SK-N-SH (cell line): ENCODE measurements around the gene CD302. TPM values are rescaled to one million over a fixed set of nuclear protein-coding genes. Genes with fewer than 3 reads are reported as not detected.

ENCODE experiments used
- CTCF ChIA-PET: fragments of 300-600, 350-600 bp; formaldehyde crosslinking; extraction: SDS; loops from one replicate; lab custom pipeline; 2021; lab: Yijun Ruan, JAX
- POLR2A ChIA-PET: fragments of 350-600 bp; sonication (Branson Sonifier 250); formaldehyde crosslinking; extraction: SDS; loops from one replicate; lab custom pipeline; 2020; ENCODE audit warnings: antibody characterized with exemption, inconsistent platforms; lab: Yijun Ruan, JAX
- DNase-seq: peaks from one replicate; pipeline ENCODE4 v3.0.0; 2012
- H2AFZ ChIP-seq: fragments of 200-600 bp; sonication (generic); 2 replicates; pipeline ENCODE4 v1.8.1; 2016; ENCODE audit warnings: antibody characterized with exemption, mild to moderate bottlenecking, low read depth
- H3F3A ChIP-seq: fragments of 200-600 bp; sonication (generic); replicated peaks from 2 replicates; pipeline ENCODE3; 2016; ENCODE audit warnings: antibody characterized with exemption, mild to moderate bottlenecking; ENCODE audit not compliant: insufficient read depth
- H3K27ac ChIP-seq, 2 experiments: fragments of 200-500 bp in 1 of 2; fragments of 200-600 bp in 1 of 2; sonication (Bioruptor generic) in 1 of 2; sonication (generic), shearing (Covaris generic) in 1 of 2; 2 replicates each; pipeline versions ENCODE4 v1.5.1 to v1.6.1; 2014 to 2016; ENCODE audit warnings: low read depth in 2 of 2, inconsistent platforms in 1 of 2, low read length in 1 of 2, mild to moderate bottlenecking in 1 of 2, mixed read lengths in 1 of 2
- H3K27me3 ChIP-seq: fragments of 200-600 bp; sonication (generic), shearing (Covaris generic); 2 replicates; pipeline ENCODE4 v1.6.1; 2016; ENCODE audit warnings: mixed run types; ENCODE audit not compliant: insufficient read depth
- H3K36me3 ChIP-seq, 2 experiments: fragments of 200-500 bp in 1 of 2; fragments of 200-600 bp in 1 of 2; sonication (Bioruptor generic) in 1 of 2; sonication (generic) in 1 of 2; replicated peaks in 1 of 2; 2 replicates each; pipeline versions ENCODE3 to v1.5.1; 2014 to 2016; ENCODE audit warnings: low read length in 1 of 2, mild to moderate bottlenecking in 1 of 2; ENCODE audit not compliant: insufficient read depth in 2 of 2, control insufficient read depth in 1 of 2
- H3K4me1 ChIP-seq, 2 experiments: fragments of 200-500 bp in 1 of 2; fragments of 200-600 bp in 1 of 2; sonication (Bioruptor generic) in 1 of 2; sonication (generic), shearing (Covaris generic) in 1 of 2; 2 replicates each; pipeline versions ENCODE4 v1.5.1 to v1.6.1; 2014 to 2016; ENCODE audit warnings: low read depth in 1 of 2, low read length in 1 of 2, mixed run types in 1 of 2; ENCODE audit not compliant: insufficient read depth in 2 of 2, control insufficient read depth in 1 of 2
- H3K4me2 ChIP-seq: fragments of 200-600 bp; sonication (generic), shearing (Covaris generic); 2 replicates; pipeline ENCODE4 v1.6.1; 2017; ENCODE audit warnings: mixed run types
- H3K4me3 ChIP-seq, 2 experiments: fragments of 200-500 bp in 1 of 2; fragments of 200-600 bp in 1 of 2; sonication (Bioruptor generic) in 1 of 2; sonication (generic), shearing (Covaris generic) in 1 of 2; 2 replicates each; pipeline versions ENCODE4 v1.5.1 to v1.8.1; 2014 to 2016; ENCODE audit warnings: low read depth in 2 of 2, inconsistent platforms in 1 of 2, low read length in 1 of 2, mild to moderate bottlenecking in 1 of 2, mixed read lengths in 1 of 2, moderate library complexity in 1 of 2
- H3K79me2 ChIP-seq: fragments of 200-600 bp; sonication (generic); 2 replicates; pipeline ENCODE4 v1.8.1; 2017; ENCODE audit warnings: mild to moderate bottlenecking; ENCODE audit not compliant: insufficient read depth
- H3K9ac ChIP-seq: fragments of 200-600 bp; sonication (generic); 2 replicates; pipeline ENCODE4 v1.6.1; 2017; ENCODE audit warnings: mixed run types
- H3K9me2 ChIP-seq: fragments of 200-600 bp; sonication (generic); 2 replicates; pipeline ENCODE4 v1.6.1; 2017; ENCODE audit warnings: mixed run types
- H3K9me3 ChIP-seq: fragments of 200-600 bp; sonication (generic); 2 replicates; pipeline ENCODE4 v1.6.1; 2017; ENCODE audit warnings: mixed run types, mild to moderate bottlenecking, moderate library complexity
- H4K20me1 ChIP-seq: fragments of 200-600 bp; sonication (generic); 2 replicates; pipeline ENCODE4 v1.6.1; 2017; ENCODE audit warnings: mild to moderate bottlenecking, mixed run types; ENCODE audit not compliant: insufficient read depth
- CHD2 ChIP-seq: fragments of 150-350 bp; IDR thresholded peaks from 2 replicates; pipeline ENCODE4 v1.6.1; 2018; ENCODE audit warnings: low read length; ENCODE audit not compliant: partially characterized antibody
- ELF1 ChIP-seq: IDR thresholded peaks from 2 replicates; pipeline ENCODE4 v1.4.0; 2012
- EZH2phosphoT487 ChIP-seq: fragments of 200-600 bp; sonication (generic); IDR thresholded peaks from 2 replicates; pipeline ENCODE4 v1.6.1; 2017; ENCODE audit warnings: low read depth, mixed run types, mild to moderate bottlenecking, antibody characterized with exemption, moderate library complexity, borderline replicate concordance
- FOSL2 ChIP-seq: IDR thresholded peaks from 2 replicates; pipeline ENCODE4 v1.4.0; 2012; ENCODE audit warnings: low read depth, mild to moderate bottlenecking, moderate library complexity, borderline replicate concordance
- FOXJ3 ChIP-seq: sonication (generic); formaldehyde crosslinking; IDR thresholded peaks from 2 replicates; pipeline ENCODE4 v1.5.1; 2020; ENCODE audit warnings: mild to moderate bottlenecking, missing genetic modification reagents
- GABPA ChIP-seq: IDR thresholded peaks from 2 replicates; pipeline ENCODE4 v1.4.0; 2012; ENCODE audit warnings: low read depth, mild to moderate bottlenecking
- JUND ChIP-seq: IDR thresholded peaks from 2 replicates; pipeline ENCODE4 v1.4.0; 2012
- MEF2A ChIP-seq: IDR thresholded peaks from 2 replicates; pipeline ENCODE4 v1.4.0; 2012; ENCODE audit warnings: low read depth, borderline replicate concordance
- NFIC ChIP-seq: IDR thresholded peaks from 2 replicates; pipeline ENCODE4 v1.4.0; 2012; ENCODE audit warnings: borderline replicate concordance
- NRF1 ChIP-seq: IDR thresholded peaks from 2 replicates; pipeline ENCODE4 v1.6.1; 2012; ENCODE audit warnings: low read depth, mild to moderate bottlenecking, low read length
- POLR2AphosphoS5 ChIP-seq: IDR thresholded peaks from 2 replicates; pipeline ENCODE4 v1.6.1; 2012; ENCODE audit warnings: low read depth, low read length
- RAD21 ChIP-seq: IDR thresholded peaks from 2 replicates; pipeline ENCODE4 v1.6.1; 2012; ENCODE audit warnings: mild to moderate bottlenecking, low read length
- RCOR1 ChIP-seq: fragments of 150-350 bp; IDR thresholded peaks from 2 replicates; pipeline ENCODE4 v1.6.1; 2017; ENCODE audit warnings: antibody characterized with exemption, low read length
- RFX5 ChIP-seq: IDR thresholded peaks from 2 replicates; pipeline ENCODE4 v1.6.1; 2012; ENCODE audit warnings: mild to moderate bottlenecking, improper control_type of control experiment, low read length
- SIN3A ChIP-seq: IDR thresholded peaks from 2 replicates; pipeline ENCODE4 v1.6.1; 2012; ENCODE audit warnings: low read depth, mild to moderate bottlenecking, low read length, moderate library complexity, borderline replicate concordance
- SMC3 ChIP-seq: IDR thresholded peaks from 2 replicates; pipeline ENCODE4 v1.6.1; 2012; ENCODE audit warnings: low read depth, low read length, improper control_type of control experiment
- TAF1 ChIP-seq: IDR thresholded peaks from 2 replicates; pipeline ENCODE4 v1.6.1; 2012; ENCODE audit warnings: low read depth, mild to moderate bottlenecking, low read length, moderate library complexity, borderline replicate concordance
- TCF12 ChIP-seq: IDR thresholded peaks from 2 replicates; pipeline ENCODE4 v1.4.0; 2012
- TEAD4 ChIP-seq: IDR thresholded peaks from 2 replicates; pipeline ENCODE4 v1.4.0; 2012; ENCODE audit warnings: mild to moderate bottlenecking, borderline replicate concordance; ENCODE audit not compliant: insufficient read depth
- YY1 ChIP-seq: IDR thresholded peaks from 2 replicates; pipeline ENCODE4 v1.4.0; 2012; ENCODE audit warnings: low read depth, mild to moderate bottlenecking
- WGBS: methylation state at CpG from one replicate; pipeline ENCODE4 v1.1.6; 2017; ENCODE audit warnings: low lambda C conversion rate; 5-methylcytosine and 5-hydroxymethylcytosine counted together
- polyA plus RNA-seq, 3 experiments: library from polyadenylated mRNA; depleted of rRNA; stranded (reverse); fragments of >200 nt; gene quantifications; 2 replicates each; pipeline ENCODE4 v1.2.3, GENCODE V29; 2012
- TF ChIP-seq, protein P1 (sequence below): IDR thresholded peaks from 2 replicates; pipeline ENCODE4 v1.6.1; 2012; ENCODE audit warnings: mild to moderate bottlenecking, low read depth, low read length, moderate library complexity
- TF ChIP-seq, protein P2 (sequence below): fragments of 150-350 bp; IDR thresholded peaks from 2 replicates; pipeline ENCODE4 v1.6.1; 2017; ENCODE audit warnings: antibody characterized with exemption, low read length, low read depth, borderline replicate concordance
- TF ChIP-seq, protein P3 (sequence below): IDR thresholded peaks from 2 replicates; pipeline ENCODE4 v1.4.0; 2012; ENCODE audit warnings: low read depth, borderline replicate concordance

The CD302 gene
- polyA plus RNA-seq, 1 of the 3 experiments (the other 2 are of a cell fraction): 4.4 TPM

DNA sequence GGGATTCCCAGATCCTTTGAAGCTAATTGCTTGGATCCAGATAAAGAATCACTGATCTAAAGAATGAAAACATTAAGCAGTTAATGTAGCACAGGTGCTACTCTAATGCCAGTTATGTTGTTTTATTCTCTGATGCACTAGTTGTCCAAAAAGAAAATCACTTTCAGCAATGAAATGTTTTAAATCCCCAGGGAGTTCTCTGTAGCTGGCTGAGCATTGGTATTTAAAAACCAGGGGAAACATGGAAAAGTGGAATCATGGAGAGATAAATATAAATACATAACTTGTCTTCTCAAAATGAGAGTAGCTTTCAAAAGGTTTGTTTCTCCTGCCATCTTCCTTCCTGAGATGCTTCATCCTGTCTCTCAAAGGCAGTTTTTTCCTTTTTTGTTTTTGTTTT is 37.7 kb downstream of the CD302 start:
- H3K9me2 ChIP-seq: no peaks in the 10 kb centered on the region
- POLR2A ChIA-PET: no interaction called here
- no peaks in the 10 kb centered on the region for H3K27me3 ChIP-seq
- H3K36me3 ChIP-seq: peaks cover 70 to 88% of the 10 kb centered on the region in 2 experiments
- H3K4me2 ChIP-seq: no peak overlapping the region
- H3K27ac ChIP-seq: no peak overlapping the region
- no peak overlapping the region for H3K4me3 ChIP-seq
- H3K79me2 ChIP-seq: peaks cover 79% of the 10 kb centered on the region
- no peak for DNase-seq
- TF ChIP-seq CHD2: no peak
- TF ChIP-seq, protein P1, sequence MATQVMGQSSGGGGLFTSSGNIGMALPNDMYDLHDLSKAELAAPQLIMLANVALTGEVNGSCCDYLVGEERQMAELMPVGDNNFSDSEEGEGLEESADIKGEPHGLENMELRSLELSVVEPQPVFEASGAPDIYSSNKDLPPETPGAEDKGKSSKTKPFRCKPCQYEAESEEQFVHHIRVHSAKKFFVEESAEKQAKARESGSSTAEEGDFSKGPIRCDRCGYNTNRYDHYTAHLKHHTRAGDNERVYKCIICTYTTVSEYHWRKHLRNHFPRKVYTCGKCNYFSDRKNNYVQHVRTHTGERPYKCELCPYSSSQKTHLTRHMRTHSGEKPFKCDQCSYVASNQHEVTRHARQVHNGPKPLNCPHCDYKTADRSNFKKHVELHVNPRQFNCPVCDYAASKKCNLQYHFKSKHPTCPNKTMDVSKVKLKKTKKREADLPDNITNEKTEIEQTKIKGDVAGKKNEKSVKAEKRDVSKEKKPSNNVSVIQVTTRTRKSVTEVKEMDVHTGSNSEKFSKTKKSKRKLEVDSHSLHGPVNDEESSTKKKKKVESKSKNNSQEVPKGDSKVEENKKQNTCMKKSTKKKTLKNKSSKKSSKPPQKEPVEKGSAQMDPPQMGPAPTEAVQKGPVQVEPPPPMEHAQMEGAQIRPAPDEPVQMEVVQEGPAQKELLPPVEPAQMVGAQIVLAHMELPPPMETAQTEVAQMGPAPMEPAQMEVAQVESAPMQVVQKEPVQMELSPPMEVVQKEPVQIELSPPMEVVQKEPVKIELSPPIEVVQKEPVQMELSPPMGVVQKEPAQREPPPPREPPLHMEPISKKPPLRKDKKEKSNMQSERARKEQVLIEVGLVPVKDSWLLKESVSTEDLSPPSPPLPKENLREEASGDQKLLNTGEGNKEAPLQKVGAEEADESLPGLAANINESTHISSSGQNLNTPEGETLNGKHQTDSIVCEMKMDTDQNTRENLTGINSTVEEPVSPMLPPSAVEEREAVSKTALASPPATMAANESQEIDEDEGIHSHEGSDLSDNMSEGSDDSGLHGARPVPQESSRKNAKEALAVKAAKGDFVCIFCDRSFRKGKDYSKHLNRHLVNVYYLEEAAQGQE: no peak
- TF ChIP-seq MEF2A: no peak
- no peak for TF ChIP-seq FOSL2
- TF ChIP-seq, protein P2, sequence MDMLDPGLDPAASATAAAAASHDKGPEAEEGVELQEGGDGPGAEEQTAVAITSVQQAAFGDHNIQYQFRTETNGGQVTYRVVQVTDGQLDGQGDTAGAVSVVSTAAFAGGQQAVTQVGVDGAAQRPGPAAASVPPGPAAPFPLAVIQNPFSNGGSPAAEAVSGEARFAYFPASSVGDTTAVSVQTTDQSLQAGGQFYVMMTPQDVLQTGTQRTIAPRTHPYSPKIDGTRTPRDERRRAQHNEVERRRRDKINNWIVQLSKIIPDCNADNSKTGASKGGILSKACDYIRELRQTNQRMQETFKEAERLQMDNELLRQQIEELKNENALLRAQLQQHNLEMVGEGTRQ: no peak
- no peak for TF ChIP-seq FOXJ3 (CRISPR knock-in tag)
- no peak for TF ChIP-seq SIN3A
- no peak for TF ChIP-seq YY1
- TF ChIP-seq JUND: no peak
- TF ChIP-seq NFIC: no peak
- peaks cover 6% of the 10 kb centered on the region for H3F3A ChIP-seq
- no peaks in the 10 kb centered on the region for H3K9me3 ChIP-seq
- no peak overlapping the region for H3K9ac ChIP-seq
- CTCF ChIA-PET: interaction anchor here (1.4 kb wide), 1 partner anchor 9 kb away, joined by 4 read pairs; no protein-coding TSS in a partner anchor
- no peaks in the 10 kb centered on the region for H3K4me1 ChIP-seq
- peaks cover 20% of the 10 kb centered on the region for H4K20me1 ChIP-seq
- H2AFZ ChIP-seq: no peak overlapping the region

DNA sequence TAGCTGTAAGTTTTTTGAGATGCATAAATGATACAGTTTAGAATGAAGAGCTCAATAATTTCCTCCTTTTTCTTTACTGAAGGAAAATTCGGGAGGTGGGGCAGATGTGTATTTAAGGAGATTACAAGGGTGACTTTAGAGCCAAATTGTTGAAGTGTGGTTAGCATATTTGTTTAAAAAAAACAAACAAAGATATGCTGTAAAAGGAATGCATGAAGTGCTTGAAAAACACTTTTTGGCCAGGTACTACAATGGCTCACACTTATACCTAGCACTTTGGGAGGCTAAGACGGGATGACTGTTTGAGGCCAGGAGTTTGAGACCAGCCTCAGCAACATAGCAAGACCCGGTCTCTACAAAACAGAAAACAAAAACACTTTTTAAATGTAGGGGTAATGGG is 38.4 kb downstream of the CD302 start:
- Histone ChIP-seq H3K9me2 (no peaks in the 10 kb centered on the region), H3K9ac (no peak overlapping the region), H3K36me3 (peaks cover 68 to 86% of the 10 kb centered on the region in 2 experiments), H3K27ac (no peak overlapping the region), H3K4me1 (no peaks in the 10 kb centered on the region), H3K4me2 (no peak overlapping the region), H3K4me3 (no peak overlapping the region), H3K27me3 (no peaks in the 10 kb centered on the region), H4K20me1 (peaks cover 26% of the 10 kb centered on the region), H3F3A (peaks cover 5% of the 10 kb centered on the region), H3K9me3 (no peaks in the 10 kb centered on the region), H3K79me2 (peaks cover 80% of the 10 kb centered on the region), H2AFZ (no peak overlapping the region)
- TF ChIP-seq NRF1 (no peak), EZH2phosphoT487 (no peak), FOSL2 (no peak), GABPA (no peak), ELF1 (no peak), YY1 (no peak), POLR2AphosphoS5 (no peak), TEAD4 (no peak), TCF12 (no peak), RFX5 (no peak), MEF2A (no peak), FOXJ3 (CRISPR knock-in tag) (no peak), SMC3 (no peak), JUND (no peak), TAF1 (no peak), RAD21 (no peak), RCOR1 (no peak)
- TF ChIP-seq, protein P3, sequence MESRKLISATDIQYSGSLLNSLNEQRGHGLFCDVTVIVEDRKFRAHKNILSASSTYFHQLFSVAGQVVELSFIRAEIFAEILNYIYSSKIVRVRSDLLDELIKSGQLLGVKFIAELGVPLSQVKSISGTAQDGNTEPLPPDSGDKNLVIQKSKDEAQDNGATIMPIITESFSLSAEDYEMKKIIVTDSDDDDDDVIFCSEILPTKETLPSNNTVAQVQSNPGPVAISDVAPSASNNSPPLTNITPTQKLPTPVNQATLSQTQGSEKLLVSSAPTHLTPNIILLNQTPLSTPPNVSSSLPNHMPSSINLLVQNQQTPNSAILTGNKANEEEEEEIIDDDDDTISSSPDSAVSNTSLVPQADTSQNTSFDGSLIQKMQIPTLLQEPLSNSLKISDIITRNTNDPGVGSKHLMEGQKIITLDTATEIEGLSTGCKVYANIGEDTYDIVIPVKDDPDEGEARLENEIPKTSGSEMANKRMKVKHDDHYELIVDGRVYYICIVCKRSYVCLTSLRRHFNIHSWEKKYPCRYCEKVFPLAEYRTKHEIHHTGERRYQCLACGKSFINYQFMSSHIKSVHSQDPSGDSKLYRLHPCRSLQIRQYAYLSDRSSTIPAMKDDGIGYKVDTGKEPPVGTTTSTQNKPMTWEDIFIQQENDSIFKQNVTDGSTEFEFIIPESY: no peak
- 91% methylated on average over 3 of the region's 3 CpGs for WGBS
- ChIA-PET CTCF (interaction anchor here (1.1 kb wide), 1 partner anchor 49 kb away, joined by 3 read pairs; no protein-coding TSS in a partner anchor), POLR2A (no interaction called here)
- no peak for DNase-seq
